SU-DHL-6 (cell line): Measurements from ENCODE around the gene PRPSAP1.
"Not testable (repeated sequence)": the region's sequence is repeated elsewhere in the genome, so short reads cannot be mapped to it uniquely, and the experiment has no call there.

Experiments used
- EZH2phosphoT487 ChIP-seq: fragments of 200-600 bp; sonication (generic), shearing (Covaris generic); conservative IDR thresholded peaks from 2 replicates; pipeline ENCODE4 v1.6.1; 2018; ENCODE audit warnings: mild to moderate bottlenecking, antibody characterized with exemption, low read length, moderate library complexity, mixed read lengths
- TF ChIP-seq, protein P1 (sequence below): fragments of 200-600 bp; sonication (generic); IDR thresholded peaks from one replicate; pipeline ENCODE4 v1.5.1; 2017; ENCODE audit warnings: antibody characterized with exemption, mild to moderate bottlenecking, low read length, moderate library complexity; ENCODE audit not compliant: insufficient read depth, poor library complexity, severe bottlenecking

DNA sequence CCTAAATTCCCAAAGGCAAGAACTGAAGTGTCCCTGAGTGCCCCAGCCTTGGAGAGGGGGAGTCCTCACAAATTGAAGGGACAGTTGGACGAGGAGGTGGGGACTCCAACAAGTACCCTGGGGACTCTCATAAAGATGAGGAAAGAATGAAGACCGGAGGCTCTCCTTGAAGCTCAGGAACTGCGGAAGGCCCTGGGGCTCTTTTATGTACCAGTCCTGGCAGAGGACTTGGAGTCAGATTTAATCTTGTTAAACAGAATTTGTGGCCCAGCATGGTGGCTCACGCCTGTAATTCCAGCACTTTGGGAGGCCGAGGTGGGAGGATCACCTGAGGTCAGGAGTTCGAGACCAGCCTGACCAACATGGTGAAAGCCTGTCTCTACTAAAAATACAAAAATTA is 6.1 kb upstream of the PRPSAP1 start:
- TF ChIP-seq, protein P1, sequence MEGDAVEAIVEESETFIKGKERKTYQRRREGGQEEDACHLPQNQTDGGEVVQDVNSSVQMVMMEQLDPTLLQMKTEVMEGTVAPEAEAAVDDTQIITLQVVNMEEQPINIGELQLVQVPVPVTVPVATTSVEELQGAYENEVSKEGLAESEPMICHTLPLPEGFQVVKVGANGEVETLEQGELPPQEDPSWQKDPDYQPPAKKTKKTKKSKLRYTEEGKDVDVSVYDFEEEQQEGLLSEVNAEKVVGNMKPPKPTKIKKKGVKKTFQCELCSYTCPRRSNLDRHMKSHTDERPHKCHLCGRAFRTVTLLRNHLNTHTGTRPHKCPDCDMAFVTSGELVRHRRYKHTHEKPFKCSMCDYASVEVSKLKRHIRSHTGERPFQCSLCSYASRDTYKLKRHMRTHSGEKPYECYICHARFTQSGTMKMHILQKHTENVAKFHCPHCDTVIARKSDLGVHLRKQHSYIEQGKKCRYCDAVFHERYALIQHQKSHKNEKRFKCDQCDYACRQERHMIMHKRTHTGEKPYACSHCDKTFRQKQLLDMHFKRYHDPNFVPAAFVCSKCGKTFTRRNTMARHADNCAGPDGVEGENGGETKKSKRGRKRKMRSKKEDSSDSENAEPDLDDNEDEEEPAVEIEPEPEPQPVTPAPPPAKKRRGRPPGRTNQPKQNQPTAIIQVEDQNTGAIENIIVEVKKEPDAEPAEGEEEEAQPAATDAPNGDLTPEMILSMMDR = not testable (repeated sequence)
- TF ChIP-seq EZH2phosphoT487 = not testable (repeated sequence)
